Measurements from ENCODE around the gene JAZF1.
"Not testable (repeated sequence)": the region's sequence is repeated elsewhere in the genome, so short reads cannot be mapped to it uniquely, and the experiment has no call there.

The JAZF1 gene

GRCh38 chr7:27856703-27857485 lies 323.7 kb downstream of the JAZF1 start:
- not testable (repeated sequence) for DNase-seq

- DNase-seq, result no peak
Measured at GRCh38 chr7:27850531-27850930, 330.1 kb downstream of the JAZF1 start.

GRCh38 chr7:27846388-27846787 lies 334.2 kb downstream of the JAZF1 start:
- no peak for DNase-seq

- DNase-seq, result no peak
Measured at GRCh38 chr7:27843584-27844305, 336.9 kb downstream of the JAZF1 start.

GRCh38 chr7:27842851-27843250 lies 337.7 kb downstream of the JAZF1 start:
- DNase-seq, result no peak

- no peak for DNase-seq
Measured at GRCh38 chr7:27842094-27842692, 338.4 kb downstream of the JAZF1 start.

GRCh38 chr7:27840760-27841364 lies 339.7 kb downstream of the JAZF1 start:
- DNase-seq, result no peak

- DNase-seq, result no peak
Measured at GRCh38 chr7:27840313-27840712, 340.3 kb downstream of the JAZF1 start.

- DNase-seq, result no peak
Measured at GRCh38 chr7:27839099-27839498, 341.5 kb downstream of the JAZF1 start.

- DNase-seq, result no peak
Measured at GRCh38 chr7:27836536-27836935, 344.1 kb downstream of the JAZF1 start.

- no peak for DNase-seq
Measured at GRCh38 chr7:27835376-27835775, 345.2 kb downstream of the JAZF1 start.

GRCh38 chr7:27834179-27834921 lies 346.2 kb downstream of the JAZF1 start:
- no peak for DNase-seq

GRCh38 chr7:27826357-27826756 lies 354.2 kb downstream of the JAZF1 start:
- no peak for DNase-seq

GRCh38 chr7:27825891-27826290 lies 354.7 kb downstream of the JAZF1 start:
- no peak for DNase-seq

GRCh38 chr7:27822245-27822644 lies 358.4 kb downstream of the JAZF1 start:
- DNase-seq, result no peak

GRCh38 chr7:27812706-27813105 lies 367.9 kb downstream of the JAZF1 start:
- DNase-seq, result no peak

GRCh38 chr7:27810186-27810585 lies 370.4 kb downstream of the JAZF1 start:
- DNase-seq, result no peak

GRCh38 chr7:27808626-27809025 lies 372.0 kb downstream of the JAZF1 start:
- DNase-seq, result peak; percentile 80

- no peak for DNase-seq
Measured at GRCh38 chr7:27804139-27804538, 376.5 kb downstream of the JAZF1 start.

- no peak for DNase-seq
Measured at GRCh38 chr7:27802999-27803398, 377.6 kb downstream of the JAZF1 start.

- no peak for DNase-seq
Measured at GRCh38 chr7:27799212-27799611, 381.4 kb downstream of the JAZF1 start.

- DNase-seq, result no peak
Measured at GRCh38 chr7:27795977-27796376, 384.6 kb downstream of the JAZF1 start.

GRCh38 chr7:27793780-27794179 lies 386.8 kb downstream of the JAZF1 start:
- peak; percentile 54 for DNase-seq

All from HCEC 1CT (cell line).